ENCODE data around the gene CRHR1. TPM values are rescaled to one million over a fixed set of nuclear protein-coding genes. Genes with fewer than 3 reads are reported as not detected.

Gene CRHR1
- total and polyA plus RNA-seq, 4 donors: not detected

DNA sequence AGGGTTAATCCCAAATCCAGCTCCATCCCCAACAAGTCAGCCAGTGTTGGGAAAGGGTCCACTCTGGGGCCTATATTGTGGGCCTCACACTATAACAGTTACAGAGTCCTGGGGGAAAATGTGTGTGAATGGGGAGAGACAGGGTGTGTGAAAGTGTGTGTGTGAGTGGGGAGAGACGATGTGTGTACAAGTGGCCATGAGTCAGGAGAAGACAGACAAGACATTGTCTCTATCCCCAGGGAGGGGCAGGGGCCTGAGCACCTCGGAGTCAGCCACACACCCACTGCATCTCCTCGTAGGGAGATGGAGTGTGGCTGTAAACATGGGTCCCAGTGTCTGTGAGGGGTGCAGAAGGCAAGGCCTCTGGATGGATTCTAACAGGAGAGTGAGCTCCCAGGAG is 2.9 kb downstream of the CRHR1 start:
- ATAC-seq (ENCODE audit: insufficient read depth, low FRiP score) (no peak), DNase-seq (no peak)
- Histone ChIP-seq H3K4me3 (no peak overlapping the region), H3K4me1 (ENCODE audit: control insufficient read depth in 5 of 5, insufficient read depth in 5 of 5, low read length in 5 of 5) (peaks cover 0 to 20% (median 13%) of the 10 kb centered on the region in 5 donors), H3K27ac (ENCODE audit: low read depth in 1 of 2, low read length in 1 of 2) (no peak overlapping the region), H3K36me3 (ENCODE audit: control insufficient read depth in 4 of 4, insufficient read depth in 4 of 4, low read length in 4 of 4) (no peaks in the 10 kb centered on the region), H3K27me3 (ENCODE audit: control insufficient read depth in 3 of 3, insufficient read depth in 3 of 3, low read length in 2 of 3) (peaks cover 4 to 71% (median 59%) of the 10 kb centered on the region in 3 donors), H3K9me3 (ENCODE audit: control insufficient read depth in 4 of 4, insufficient read depth in 3 of 4, low read length in 3 of 4) (peaks cover 0 to 3% (median 0%) of the 10 kb centered on the region in 4 donors), H3K9ac (ENCODE audit: insufficient read depth in 1 of 2, low read length in 2 of 2) (no peak overlapping the region)
- WGBS, 2 donors: 59 to 60% methylated on average over 3 of the region's 3 CpGs
- TF ChIP-seq, protein P1, sequence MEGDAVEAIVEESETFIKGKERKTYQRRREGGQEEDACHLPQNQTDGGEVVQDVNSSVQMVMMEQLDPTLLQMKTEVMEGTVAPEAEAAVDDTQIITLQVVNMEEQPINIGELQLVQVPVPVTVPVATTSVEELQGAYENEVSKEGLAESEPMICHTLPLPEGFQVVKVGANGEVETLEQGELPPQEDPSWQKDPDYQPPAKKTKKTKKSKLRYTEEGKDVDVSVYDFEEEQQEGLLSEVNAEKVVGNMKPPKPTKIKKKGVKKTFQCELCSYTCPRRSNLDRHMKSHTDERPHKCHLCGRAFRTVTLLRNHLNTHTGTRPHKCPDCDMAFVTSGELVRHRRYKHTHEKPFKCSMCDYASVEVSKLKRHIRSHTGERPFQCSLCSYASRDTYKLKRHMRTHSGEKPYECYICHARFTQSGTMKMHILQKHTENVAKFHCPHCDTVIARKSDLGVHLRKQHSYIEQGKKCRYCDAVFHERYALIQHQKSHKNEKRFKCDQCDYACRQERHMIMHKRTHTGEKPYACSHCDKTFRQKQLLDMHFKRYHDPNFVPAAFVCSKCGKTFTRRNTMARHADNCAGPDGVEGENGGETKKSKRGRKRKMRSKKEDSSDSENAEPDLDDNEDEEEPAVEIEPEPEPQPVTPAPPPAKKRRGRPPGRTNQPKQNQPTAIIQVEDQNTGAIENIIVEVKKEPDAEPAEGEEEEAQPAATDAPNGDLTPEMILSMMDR (IDR thresholded peaks at IDR 0.05; ENCODE audit: control extremely low read depth, extremely low read depth): no peak

DNA sequence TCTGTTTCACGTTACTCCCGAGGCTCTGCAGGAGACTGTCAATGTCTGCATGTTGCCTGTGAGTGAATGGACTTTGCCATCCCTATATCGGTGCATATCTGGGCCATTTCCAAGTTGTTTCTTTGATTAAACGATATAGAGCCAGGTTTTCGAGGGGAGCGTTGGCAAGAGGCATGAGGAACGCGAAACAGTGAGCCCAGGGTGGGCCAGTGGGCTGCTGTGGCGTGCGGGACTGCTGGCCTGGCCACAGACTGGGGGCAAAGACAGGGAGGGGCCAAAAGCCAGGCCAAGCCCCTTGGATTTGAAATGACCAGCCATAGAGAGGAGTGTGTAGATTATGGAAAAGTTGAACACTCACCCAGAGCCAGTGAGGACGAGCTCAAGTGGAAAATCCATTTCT is 3.5 kb downstream of the CRHR1 start:
- Histone ChIP-seq H3K27me3 (ENCODE audit: control insufficient read depth in 3 of 3, insufficient read depth in 3 of 3, low read length in 2 of 3) (peaks cover 4 to 65% (median 59%) of the 10 kb centered on the region in 3 donors), H3K27ac (ENCODE audit: low read depth in 1 of 2, low read length in 1 of 2) (no peak overlapping the region), H3K4me3 (no peak overlapping the region), H3K36me3 (ENCODE audit: control insufficient read depth in 4 of 4, insufficient read depth in 4 of 4, low read length in 4 of 4) (no peaks in the 10 kb centered on the region), H3K4me1 (ENCODE audit: control insufficient read depth in 5 of 5, insufficient read depth in 5 of 5, low read length in 5 of 5) (peaks cover 0 to 20% (median 13%) of the 10 kb centered on the region in 5 donors), H3K9ac (ENCODE audit: insufficient read depth in 1 of 2, low read length in 2 of 2) (no peak overlapping the region), H3K9me3 (ENCODE audit: control insufficient read depth in 4 of 4, insufficient read depth in 3 of 4, low read length in 3 of 4) (peaks cover 0 to 3% (median 0%) of the 10 kb centered on the region in 4 donors)
- no peak for DNase-seq
- TF ChIP-seq, protein P1 (IDR thresholded peaks at IDR 0.05; ENCODE audit: control extremely low read depth, extremely low read depth): no peak
- 75 to 80% methylated on average over 11 of the region's 11 CpGs for WGBS, 2 donors
- ATAC-seq (ENCODE audit: insufficient read depth, low FRiP score): no peak

DNA sequence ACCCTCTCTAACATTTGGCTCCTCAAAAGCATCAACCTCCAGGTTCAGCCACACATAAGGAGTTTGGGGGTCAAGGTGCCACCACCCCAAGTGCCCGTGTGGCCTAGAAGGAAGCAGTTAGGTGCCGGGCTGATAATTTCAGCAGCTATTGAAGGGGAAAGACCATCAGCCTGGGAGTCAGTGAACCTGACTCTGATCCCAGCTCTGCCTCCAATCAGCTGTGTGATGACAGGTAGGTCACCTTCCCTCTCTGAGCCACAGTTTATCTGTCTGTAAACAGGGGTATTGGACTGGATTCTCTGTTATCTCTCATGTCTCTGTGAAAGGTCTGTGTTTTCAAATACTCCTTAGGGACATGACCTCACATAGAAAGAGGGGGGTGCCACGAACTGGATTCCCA is 3.9 kb downstream of the CRHR1 start:
- ATAC-seq (ENCODE audit: insufficient read depth, low FRiP score): no peak
- Histone ChIP-seq H3K9ac (ENCODE audit: insufficient read depth in 1 of 2, low read length in 2 of 2) (no peak overlapping the region), H3K4me1 (ENCODE audit: control insufficient read depth in 5 of 5, insufficient read depth in 5 of 5, low read length in 5 of 5) (peaks cover 0 to 20% (median 13%) of the 10 kb centered on the region in 5 donors), H3K27me3 (ENCODE audit: control insufficient read depth in 3 of 3, insufficient read depth in 3 of 3, low read length in 2 of 3) (peaks cover 4 to 64% (median 57%) of the 10 kb centered on the region in 3 donors), H3K36me3 (ENCODE audit: control insufficient read depth in 4 of 4, insufficient read depth in 4 of 4, low read length in 4 of 4) (no peaks in the 10 kb centered on the region), H3K9me3 (ENCODE audit: control insufficient read depth in 4 of 4, insufficient read depth in 3 of 4, low read length in 3 of 4) (peaks cover 0 to 3% (median 0%) of the 10 kb centered on the region in 4 donors), H3K4me3 (no peak overlapping the region), H3K27ac (ENCODE audit: low read depth in 1 of 2, low read length in 1 of 2) (no peak overlapping the region)
- DNase-seq: no peak
- WGBS, 2 donors: 71 to 75% methylated on average over 3 of the region's 3 CpGs
- TF ChIP-seq, protein P1 (IDR thresholded peaks at IDR 0.05; ENCODE audit: control extremely low read depth, extremely low read depth): no peak

DNA sequence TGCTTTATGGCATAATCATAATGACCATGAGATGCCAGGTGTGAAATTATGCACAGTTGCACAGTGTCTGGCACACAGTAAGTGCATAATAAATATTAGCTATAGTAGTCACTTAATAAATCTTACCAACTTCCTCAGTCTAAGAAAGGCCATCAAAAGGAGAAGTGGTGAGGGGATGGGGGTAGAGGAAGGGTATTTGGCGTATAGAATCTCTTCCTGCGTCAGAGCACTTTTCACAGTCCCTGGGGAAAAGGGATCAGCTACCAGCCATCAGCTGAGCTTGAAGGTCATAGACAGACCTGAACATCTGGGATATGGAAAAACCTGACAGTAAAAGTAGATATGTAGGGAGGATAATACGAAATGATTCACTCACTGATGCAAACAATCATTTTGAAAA is 5.8 kb downstream of the CRHR1 start:
- H3K4me1 ChIP-seq (ENCODE audit: control insufficient read depth in 5 of 5, insufficient read depth in 5 of 5, low read length in 5 of 5): peaks cover 0 to 8% (median 4%) of the 10 kb centered on the region in 5 donors
- H3K36me3 ChIP-seq (ENCODE audit: control insufficient read depth in 4 of 4, insufficient read depth in 4 of 4, low read length in 4 of 4): no peaks in the 10 kb centered on the region
- ATAC-seq (ENCODE audit: insufficient read depth, low FRiP score) (no peak), DNase-seq (no peak)
- H3K4me3 ChIP-seq: no peak overlapping the region
- TF ChIP-seq, protein P1 (IDR thresholded peaks at IDR 0.05; ENCODE audit: control extremely low read depth, extremely low read depth): no peak
- WGBS, 2 donors: 42 to 49% methylated on average over 3 of the region's 3 CpGs
- no peak overlapping the region for H3K27ac ChIP-seq (ENCODE audit: low read depth in 1 of 2, low read length in 1 of 2)
- H3K27me3 ChIP-seq (ENCODE audit: control insufficient read depth in 3 of 3, insufficient read depth in 3 of 3, low read length in 2 of 3): peaks cover 4 to 62% (median 54%) of the 10 kb centered on the region in 3 donors
- no peak overlapping the region for H3K9ac ChIP-seq (ENCODE audit: insufficient read depth in 1 of 2, low read length in 2 of 2)
- H3K9me3 ChIP-seq (ENCODE audit: control insufficient read depth in 4 of 4, insufficient read depth in 3 of 4, low read length in 3 of 4): peaks cover 0 to 2% (median 0%) of the 10 kb centered on the region in 4 donors

Measured in lung (tissue), 12 donors.